ENCODE measurements around the gene PNMA1. TPM values are rescaled to one million over a fixed set of nuclear protein-coding genes. Genes with fewer than 3 reads are reported as not detected.

PNMA1 gene
- total and polyA plus RNA-seq, 9 of the 15 experiments (the other 6 are each of a cell fraction or from before 2014, with no cell fraction given): 1.7 to 26.4 (median 8.7) TPM

- TF ChIP-seq, protein P1, sequence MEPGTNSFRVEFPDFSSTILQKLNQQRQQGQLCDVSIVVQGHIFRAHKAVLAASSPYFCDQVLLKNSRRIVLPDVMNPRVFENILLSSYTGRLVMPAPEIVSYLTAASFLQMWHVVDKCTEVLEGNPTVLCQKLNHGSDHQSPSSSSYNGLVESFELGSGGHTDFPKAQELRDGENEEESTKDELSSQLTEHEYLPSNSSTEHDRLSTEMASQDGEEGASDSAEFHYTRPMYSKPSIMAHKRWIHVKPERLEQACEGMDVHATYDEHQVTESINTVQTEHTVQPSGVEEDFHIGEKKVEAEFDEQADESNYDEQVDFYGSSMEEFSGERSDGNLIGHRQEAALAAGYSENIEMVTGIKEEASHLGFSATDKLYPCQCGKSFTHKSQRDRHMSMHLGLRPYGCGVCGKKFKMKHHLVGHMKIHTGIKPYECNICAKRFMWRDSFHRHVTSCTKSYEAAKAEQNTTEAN (CRISPR knock-in tag; IDR thresholded peaks at IDR 0.05): no peak
- TF ChIP-seq TSC22D4 (tag; IDR thresholded peaks at IDR 0.05) (no peak), RFX1 (IDR thresholded peaks at IDR 0.05) (no peak; the same call in 1 of the 2 replicates), DNMT1 (IDR thresholded peaks at IDR 0.05) (no peak), RBM22 (IDR thresholded peaks at IDR 0.05; ENCODE audit: low read depth, low read length, poor library complexity, severe bottlenecking) (no peak), JUN (IDR thresholded peaks at IDR 0.05; ENCODE audit: borderline replicate concordance, low read depth, low read length) (no peak), JUN (CRISPR knock-in tag; IDR thresholded peaks at IDR 0.05; ENCODE audit: borderline replicate concordance) (no peak), ZNF583 (CRISPR knock-in tag; IDR thresholded peaks at IDR 0.05) (no peak), ZNF133 (CRISPR knock-in tag; IDR thresholded peaks at IDR 0.05) (no peak), ZEB2 (IDR thresholded peaks at IDR 0.05) (no peak), ZBTB7A (IDR thresholded peaks at IDR 0.05; ENCODE audit: borderline replicate concordance, control insufficient read depth, low read depth, low read length) (no peak), ARID4B (CRISPR knock-in tag; IDR thresholded peaks at IDR 0.05) (peak; percentile 20; the same call in 1 of the 2 replicates), ZBTB33 (CRISPR knock-in tag; IDR thresholded peaks at IDR 0.05) (no peak), PML (IDR thresholded peaks at IDR 0.05; ENCODE audit: low read length) (0 out of 2 replicates have a peak, but pooled peaks have one; percentile 66), NCOA4 (IDR thresholded peaks at IDR 0.05; ENCODE audit: partially characterized antibody) (no peak)
- TF ChIP-seq, protein P2, sequence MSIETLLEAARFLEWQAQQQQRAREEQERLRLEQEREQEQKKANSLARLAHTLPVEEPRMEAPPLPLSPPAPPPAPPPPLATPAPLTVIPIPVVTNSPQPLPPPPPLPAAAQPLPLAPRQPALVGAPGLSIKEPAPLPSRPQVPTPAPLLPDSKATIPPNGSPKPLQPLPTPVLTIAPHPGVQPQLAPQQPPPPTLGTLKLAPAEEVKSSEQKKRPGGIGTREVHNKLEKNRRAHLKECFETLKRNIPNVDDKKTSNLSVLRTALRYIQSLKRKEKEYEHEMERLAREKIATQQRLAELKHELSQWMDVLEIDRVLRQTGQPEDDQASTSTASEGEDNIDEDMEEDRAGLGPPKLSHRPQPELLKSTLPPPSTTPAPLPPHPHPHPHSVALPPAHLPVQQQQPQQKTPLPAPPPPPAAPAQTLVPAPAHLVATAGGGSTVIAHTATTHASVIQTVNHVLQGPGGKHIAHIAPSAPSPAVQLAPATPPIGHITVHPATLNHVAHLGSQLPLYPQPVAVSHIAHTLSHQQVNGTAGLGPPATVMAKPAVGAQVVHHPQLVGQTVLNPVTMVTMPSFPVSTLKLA (conservative IDR thresholded peaks at IDR 0.05): peak in 1 of 2 experiments; percentile 40; a peak in 1 of 4 replicates
- TF ChIP-seq, protein P3, sequence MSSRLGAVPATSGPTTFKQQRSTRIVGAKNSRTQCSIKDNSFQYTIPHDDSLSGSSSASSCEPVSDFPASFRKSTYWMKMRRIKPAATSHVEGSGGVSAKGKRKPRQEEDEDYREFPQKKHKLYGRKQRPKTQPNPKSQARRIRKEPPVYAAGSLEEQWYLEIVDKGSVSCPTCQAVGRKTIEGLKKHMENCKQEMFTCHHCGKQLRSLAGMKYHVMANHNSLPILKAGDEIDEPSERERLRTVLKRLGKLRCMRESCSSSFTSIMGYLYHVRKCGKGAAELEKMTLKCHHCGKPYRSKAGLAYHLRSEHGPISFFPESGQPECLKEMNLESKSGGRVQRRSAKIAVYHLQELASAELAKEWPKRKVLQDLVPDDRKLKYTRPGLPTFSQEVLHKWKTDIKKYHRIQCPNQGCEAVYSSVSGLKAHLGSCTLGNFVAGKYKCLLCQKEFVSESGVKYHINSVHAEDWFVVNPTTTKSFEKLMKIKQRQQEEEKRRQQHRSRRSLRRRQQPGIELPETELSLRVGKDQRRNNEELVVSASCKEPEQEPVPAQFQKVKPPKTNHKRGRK (tag; IDR thresholded peaks at IDR 0.05): no peak
Measured at GRCh38 chr14:73753124-73753886, 39.1 kb upstream of the PNMA1 start (continued).
